HG02943 (cell line): Measurements from ENCODE around the gene EI24.
A peak's percentile ranks its signal among the peaks of the same experiment; 100 is the strongest.

Experiments
- ATAC-seq: cut with Tn5 transposase; IDR thresholded peaks from one replicate; pipeline ENCODE4 v1.9.1; 2021; ENCODE audit warnings: mild to moderate bottlenecking, low read depth, moderate library complexity; ENCODE audit not compliant: unreplicated experiment

EI24 gene

GRCh38 chr11:125625630-125626287 is 56.5 kb downstream of the EI24 start:
- ATAC-seq: peak; percentile 77

GRCh38 chr11:125626288-125626950 is 57.1 kb downstream of the EI24 start:
- ATAC-seq: peak; percentile 42

DNA sequence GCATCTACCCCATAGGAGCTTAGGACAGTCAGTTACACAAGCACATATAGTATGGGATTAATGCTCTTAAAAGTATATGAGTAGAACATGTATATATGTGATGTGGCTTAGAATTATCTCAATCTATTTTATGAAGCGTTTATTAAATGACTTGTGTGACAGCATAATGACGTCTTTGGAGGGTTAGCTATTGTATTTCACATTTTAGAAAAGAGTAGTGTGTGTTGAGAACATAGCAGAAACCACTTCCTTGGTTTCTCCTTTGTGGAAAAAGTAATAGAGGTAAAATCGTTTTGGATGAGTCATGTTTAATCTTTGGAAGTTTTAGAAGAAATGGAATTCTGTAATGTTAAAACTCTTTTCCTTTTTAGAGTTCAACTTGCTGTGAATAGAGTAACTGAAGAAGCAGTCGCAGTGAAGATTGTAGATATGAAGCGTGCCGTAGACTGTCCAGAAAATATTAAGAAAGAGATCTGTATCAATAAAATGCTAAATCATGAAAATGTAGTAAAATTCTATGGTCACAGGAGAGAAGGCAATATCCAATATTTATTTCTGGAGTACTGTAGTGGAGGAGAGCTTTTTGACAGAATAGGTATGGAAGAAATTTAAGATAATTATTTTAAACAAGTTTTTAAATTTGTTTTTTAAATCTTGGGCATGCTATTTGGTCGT is 58.1 kb downstream of the EI24 start:
- no peak for ATAC-seq
